ENCODE measurements around the gene SRPK2. TPM values are rescaled to one million over a fixed set of nuclear protein-coding genes. Genes with fewer than 3 reads are reported as not detected.

Gene SRPK2
- total RNA-seq, 1 donor from 2014 or later: 54.8 TPM

DNA sequence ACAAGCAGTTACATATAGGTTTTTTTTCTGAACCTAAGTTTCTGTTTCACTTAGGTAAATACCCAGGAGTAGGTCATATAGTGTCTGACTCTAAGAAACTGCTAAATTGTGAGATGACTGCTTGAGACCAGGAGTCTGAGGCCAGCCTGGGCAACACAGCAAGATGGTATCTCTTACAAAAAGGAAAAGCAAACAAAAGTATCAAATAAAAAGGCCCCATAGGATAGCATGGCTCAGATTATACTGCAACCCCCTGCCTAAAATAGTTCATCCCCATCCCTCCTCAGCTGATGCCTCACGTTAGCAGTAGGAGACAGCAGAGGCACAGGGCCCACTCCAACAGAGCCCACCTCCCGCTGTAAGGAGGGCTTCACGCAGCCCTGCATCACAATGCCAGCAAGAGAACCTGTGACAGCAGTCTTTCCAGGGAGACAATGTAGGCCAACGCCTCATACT, 90.3 kb downstream of the SRPK2 start:
- no peak overlapping the region for H3K4me3 ChIP-seq (ENCODE audit: insufficient read depth, low read depth, low read length)
- peaks cover 39% of the 10 kb centered on the region for H3K79me2 ChIP-seq (ENCODE audit: insufficient read depth, low read length)
- TF ChIP-seq, protein P1, sequence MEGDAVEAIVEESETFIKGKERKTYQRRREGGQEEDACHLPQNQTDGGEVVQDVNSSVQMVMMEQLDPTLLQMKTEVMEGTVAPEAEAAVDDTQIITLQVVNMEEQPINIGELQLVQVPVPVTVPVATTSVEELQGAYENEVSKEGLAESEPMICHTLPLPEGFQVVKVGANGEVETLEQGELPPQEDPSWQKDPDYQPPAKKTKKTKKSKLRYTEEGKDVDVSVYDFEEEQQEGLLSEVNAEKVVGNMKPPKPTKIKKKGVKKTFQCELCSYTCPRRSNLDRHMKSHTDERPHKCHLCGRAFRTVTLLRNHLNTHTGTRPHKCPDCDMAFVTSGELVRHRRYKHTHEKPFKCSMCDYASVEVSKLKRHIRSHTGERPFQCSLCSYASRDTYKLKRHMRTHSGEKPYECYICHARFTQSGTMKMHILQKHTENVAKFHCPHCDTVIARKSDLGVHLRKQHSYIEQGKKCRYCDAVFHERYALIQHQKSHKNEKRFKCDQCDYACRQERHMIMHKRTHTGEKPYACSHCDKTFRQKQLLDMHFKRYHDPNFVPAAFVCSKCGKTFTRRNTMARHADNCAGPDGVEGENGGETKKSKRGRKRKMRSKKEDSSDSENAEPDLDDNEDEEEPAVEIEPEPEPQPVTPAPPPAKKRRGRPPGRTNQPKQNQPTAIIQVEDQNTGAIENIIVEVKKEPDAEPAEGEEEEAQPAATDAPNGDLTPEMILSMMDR (IDR thresholded peaks at IDR 0.05; ENCODE audit: insufficient read depth, low read depth, low read length): no peak
- TF ChIP-seq EZH2 (IDR thresholded peaks at IDR 0.05; ENCODE audit: insufficient read depth, low read length): no peak
- no peak for DNase-seq (ENCODE audit: low read depth)
- H3K4me1 ChIP-seq (ENCODE audit: insufficient read depth, low read length): no peaks in the 10 kb centered on the region
- H3K27ac Mint-ChIP-seq (ENCODE audit: unreplicated experiment): peak overlapping the region; percentile 13
- H3K36me3 Mint-ChIP-seq (ENCODE audit: low read depth, unreplicated experiment): peaks cover 3% of the 10 kb centered on the region
- H3K9me3 ChIP-seq (ENCODE audit: insufficient read depth, low read depth, low read length): no peaks in the 10 kb centered on the region
- H3K27me3 ChIP-seq (ENCODE audit: insufficient read depth, low read length): no peaks in the 10 kb centered on the region
- H3K9ac ChIP-seq (ENCODE audit: low read length): no peak overlapping the region
- H3K4me2 ChIP-seq (ENCODE audit: low read length): no peak overlapping the region
- H3K36me3 ChIP-seq (ENCODE audit: insufficient read depth, low read length): no peaks in the 10 kb centered on the region
- peaks cover 22% of the 10 kb centered on the region for H3K4me1 Mint-ChIP-seq (ENCODE audit: low read depth, unreplicated experiment)
- H3K4me3 Mint-ChIP-seq (ENCODE audit: unreplicated experiment): no peak overlapping the region
- no peak overlapping the region for H2AFZ ChIP-seq (ENCODE audit: low read depth, low read length)
- no peak for FAIRE-seq
- no peak overlapping the region for H3K27ac ChIP-seq (ENCODE audit: low read depth, low read length)
- peaks cover 52% of the 10 kb centered on the region for H4K20me1 ChIP-seq (ENCODE audit: insufficient read depth, low read length)
- no peaks in the 10 kb centered on the region for H3K27me3 Mint-ChIP-seq (ENCODE audit: low read depth, unreplicated experiment)
- H3K9me3 Mint-ChIP-seq (ENCODE audit: unreplicated experiment): no peaks in the 10 kb centered on the region

DNA sequence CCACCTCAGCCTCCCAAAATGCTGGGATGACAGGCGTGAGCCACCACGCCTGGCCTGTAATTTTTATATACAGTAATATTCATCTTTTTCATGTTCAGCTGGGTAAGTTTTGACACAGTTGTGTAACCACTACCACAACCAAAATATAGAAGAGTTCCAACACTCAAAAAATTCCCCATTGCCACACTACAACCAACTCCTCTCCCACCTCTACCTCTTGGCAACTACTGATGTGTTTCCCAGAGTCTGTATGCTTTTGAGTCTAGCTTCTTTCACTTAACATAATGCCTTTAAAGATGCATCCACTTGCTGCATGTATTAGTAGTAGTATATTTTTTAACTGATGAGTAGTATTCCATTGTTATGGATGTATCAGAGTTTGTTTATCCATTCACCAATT, 90.7 kb downstream of the SRPK2 start:
- DNase-seq (ENCODE audit: low read depth): no peak
- H3K27ac Mint-ChIP-seq (ENCODE audit: unreplicated experiment): no peak overlapping the region
- Histone ChIP-seq H3K4me1 (ENCODE audit: insufficient read depth, low read length) (no peaks in the 10 kb centered on the region), H3K9me3 (ENCODE audit: insufficient read depth, low read depth, low read length) (no peaks in the 10 kb centered on the region), H3K4me2 (ENCODE audit: low read length) (no peak overlapping the region), H3K36me3 (ENCODE audit: insufficient read depth, low read length) (no peaks in the 10 kb centered on the region), H3K4me3 (ENCODE audit: insufficient read depth, low read depth, low read length) (no peak overlapping the region), H2AFZ (ENCODE audit: low read depth, low read length) (no peak overlapping the region), H4K20me1 (ENCODE audit: insufficient read depth, low read length) (peaks cover 52% of the 10 kb centered on the region), H3K27me3 (ENCODE audit: insufficient read depth, low read length) (no peaks in the 10 kb centered on the region), H3K9ac (ENCODE audit: low read length) (no peak overlapping the region), H3K27ac (ENCODE audit: low read depth, low read length) (no peak overlapping the region), H3K79me2 (ENCODE audit: insufficient read depth, low read length) (peaks cover 39% of the 10 kb centered on the region)
- H3K36me3 Mint-ChIP-seq (ENCODE audit: low read depth, unreplicated experiment): peaks cover 3% of the 10 kb centered on the region
- FAIRE-seq: no peak
- H3K4me3 Mint-ChIP-seq (ENCODE audit: unreplicated experiment): no peak overlapping the region
- H3K27me3 Mint-ChIP-seq (ENCODE audit: low read depth, unreplicated experiment): no peaks in the 10 kb centered on the region
- H3K4me1 Mint-ChIP-seq (ENCODE audit: low read depth, unreplicated experiment): peaks cover 21% of the 10 kb centered on the region
- TF ChIP-seq, protein P1 (IDR thresholded peaks at IDR 0.05; ENCODE audit: insufficient read depth, low read depth, low read length): no peak
- no peak for TF ChIP-seq EZH2 (IDR thresholded peaks at IDR 0.05; ENCODE audit: insufficient read depth, low read length)
- no peaks in the 10 kb centered on the region for H3K9me3 Mint-ChIP-seq (ENCODE audit: unreplicated experiment)

DNA sequence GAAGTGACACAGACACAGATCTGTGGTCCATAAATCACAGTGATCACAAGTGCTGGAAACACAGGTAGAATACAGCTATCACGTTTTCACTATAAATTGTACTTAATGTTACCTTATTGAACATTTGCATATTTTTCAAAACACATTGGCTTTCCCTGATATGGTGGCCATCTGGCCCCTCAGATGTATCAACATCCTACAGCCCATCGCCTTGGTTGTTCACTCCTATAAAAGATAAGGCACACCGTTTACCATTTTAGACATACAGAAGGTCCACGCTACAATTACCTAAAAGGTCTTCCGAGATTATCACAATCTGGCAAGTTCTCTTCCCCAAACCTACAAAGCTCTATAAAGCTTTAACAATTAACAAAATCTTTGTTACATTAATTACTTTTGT, 91.4 kb downstream of the SRPK2 start:
- TF ChIP-seq, protein P1 (IDR thresholded peaks at IDR 0.05; ENCODE audit: insufficient read depth, low read depth, low read length): no peak
- no peak for TF ChIP-seq EZH2 (IDR thresholded peaks at IDR 0.05; ENCODE audit: insufficient read depth, low read length)
- peaks cover 3% of the 10 kb centered on the region for H3K36me3 Mint-ChIP-seq (ENCODE audit: low read depth, unreplicated experiment)
- Histone ChIP-seq H3K9me3 (ENCODE audit: insufficient read depth, low read depth, low read length) (no peaks in the 10 kb centered on the region), H3K36me3 (ENCODE audit: insufficient read depth, low read length) (no peaks in the 10 kb centered on the region), H3K4me3 (ENCODE audit: insufficient read depth, low read depth, low read length) (no peak overlapping the region), H3K9ac (ENCODE audit: low read length) (no peak overlapping the region), H3K27ac (ENCODE audit: low read depth, low read length) (no peak overlapping the region), H3K4me2 (ENCODE audit: low read length) (no peak overlapping the region), H2AFZ (ENCODE audit: low read depth, low read length) (no peak overlapping the region), H3K27me3 (ENCODE audit: insufficient read depth, low read length) (no peaks in the 10 kb centered on the region), H4K20me1 (ENCODE audit: insufficient read depth, low read length) (peaks cover 48% of the 10 kb centered on the region), H3K79me2 (ENCODE audit: insufficient read depth, low read length) (peaks cover 45% of the 10 kb centered on the region), H3K4me1 (ENCODE audit: insufficient read depth, low read length) (no peaks in the 10 kb centered on the region)
- FAIRE-seq: no peak
- no peak overlapping the region for H3K27ac Mint-ChIP-seq (ENCODE audit: unreplicated experiment)
- H3K4me1 Mint-ChIP-seq (ENCODE audit: low read depth, unreplicated experiment): peaks cover 21% of the 10 kb centered on the region
- H3K4me3 Mint-ChIP-seq (ENCODE audit: unreplicated experiment): no peak overlapping the region
- H3K9me3 Mint-ChIP-seq (ENCODE audit: unreplicated experiment): no peaks in the 10 kb centered on the region
- no peak for DNase-seq (ENCODE audit: low read depth)
- H3K27me3 Mint-ChIP-seq (ENCODE audit: low read depth, unreplicated experiment): no peaks in the 10 kb centered on the region

All from astrocyte (in vitro differentiated cells and primary cell).